Measurements from ENCODE around the gene CLNK.

Gene CLNK

DNA sequence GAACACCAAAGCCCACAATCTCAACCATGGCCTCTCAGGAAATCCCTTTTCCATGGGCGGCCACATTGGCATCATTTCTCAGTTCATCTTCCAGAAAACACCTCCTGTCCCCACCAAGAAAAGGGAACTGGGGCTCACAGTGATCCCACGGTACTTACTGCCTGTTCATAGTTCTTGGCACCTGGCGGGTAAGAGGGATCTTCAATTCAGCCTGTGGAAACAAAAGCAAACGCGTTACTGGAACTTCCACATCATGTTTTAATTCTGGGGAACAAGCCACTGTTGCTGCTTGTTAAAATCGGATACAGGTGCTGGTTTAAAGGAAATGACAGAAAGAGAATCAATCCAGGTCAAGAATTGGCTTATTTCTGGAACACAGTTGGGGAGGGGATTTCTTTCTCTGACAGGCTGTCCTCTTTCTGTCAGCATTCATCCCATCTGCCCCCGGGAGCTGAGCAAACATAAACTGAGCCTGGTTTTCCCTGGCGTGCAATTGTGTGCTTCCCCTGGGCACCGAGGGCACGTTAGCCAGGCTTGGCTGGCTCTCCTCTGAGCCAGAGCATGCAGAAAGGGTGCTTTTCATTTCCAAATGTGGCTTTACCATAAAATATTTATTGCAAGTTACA, 16.8 kb downstream of the CLNK start:
- Histone ChIP-seq H3K4me3 (no peak overlapping the region), H3K4me1 (peaks cover 14% of the 10 kb centered on the region), H3K9me3 (no peaks in the 10 kb centered on the region), H3K27me3 (no peaks in the 10 kb centered on the region), H3K4me2 (no peak overlapping the region), H4K20me1 (no peaks in the 10 kb centered on the region), H3K9ac (no peak overlapping the region), H3K27ac (no peak overlapping the region), H3K36me3 (no peaks in the 10 kb centered on the region)
- TF ChIP-seq Cebpa-rat (IDR thresholded peaks at IDR 0.05), result no peak

DNA sequence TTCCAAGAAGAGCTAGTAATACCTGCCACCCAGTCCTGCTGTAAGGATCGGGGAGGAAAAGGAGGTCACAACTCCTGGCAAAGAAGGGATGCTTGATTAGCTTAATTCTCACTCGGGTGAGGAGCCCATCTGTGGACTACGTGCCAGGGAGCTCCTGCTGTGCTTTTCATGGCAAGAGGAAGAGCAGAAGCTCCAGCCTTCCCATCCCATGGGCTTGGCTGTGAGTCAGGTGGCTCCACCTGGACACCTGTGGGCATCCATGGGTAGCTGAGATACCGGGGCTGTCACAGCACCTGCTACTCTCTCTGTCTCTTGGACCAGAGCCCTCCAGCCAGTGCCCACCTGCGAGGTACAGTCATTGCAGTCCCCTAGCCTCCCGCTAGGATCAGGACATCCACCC, 18.0 kb downstream of the CLNK start:
- Histone ChIP-seq H3K27me3 (no peaks in the 10 kb centered on the region), H3K4me2 (no peak overlapping the region), H3K27ac (no peak overlapping the region), H4K20me1 (no peaks in the 10 kb centered on the region), H3K36me3 (no peaks in the 10 kb centered on the region), H3K4me1 (peaks cover 8% of the 10 kb centered on the region), H3K9me3 (no peaks in the 10 kb centered on the region), H3K4me3 (no peak overlapping the region), H3K9ac (no peak overlapping the region)
- TF ChIP-seq Cebpa-rat (IDR thresholded peaks at IDR 0.05), result no peak

DNA sequence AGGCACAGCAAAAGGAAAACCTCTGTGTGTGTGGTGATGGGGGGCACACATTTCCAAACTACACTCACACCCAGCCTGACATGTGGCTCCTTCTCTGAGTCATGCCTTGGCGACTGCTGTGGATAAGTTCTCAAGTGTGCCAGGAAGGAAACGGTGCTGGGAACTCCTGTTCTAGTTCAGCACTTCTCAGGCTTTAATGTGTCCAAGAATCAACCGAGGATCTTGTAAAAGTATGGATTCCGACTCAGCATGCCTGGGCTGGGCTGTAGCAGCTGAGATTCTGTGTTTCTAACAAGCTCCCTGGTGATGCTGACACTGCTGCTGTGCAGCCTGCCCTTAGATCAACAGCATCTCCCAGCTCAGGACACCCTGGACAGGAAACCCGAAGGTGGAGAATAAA, 20.2 kb downstream of the CLNK start:
- H3K4me2 ChIP-seq, result no peak overlapping the region
- no peak for TF ChIP-seq Cebpa-rat (IDR thresholded peaks at IDR 0.05)
- H3K9ac ChIP-seq, result no peak overlapping the region
- H3K4me3 ChIP-seq, result no peak overlapping the region
- H3K27me3 ChIP-seq, result no peaks in the 10 kb centered on the region
- no peaks in the 10 kb centered on the region for H3K4me1 ChIP-seq
- no peaks in the 10 kb centered on the region for H3K9me3 ChIP-seq
- H3K36me3 ChIP-seq, result no peaks in the 10 kb centered on the region
- no peak overlapping the region for H3K27ac ChIP-seq
- H4K20me1 ChIP-seq, result no peaks in the 10 kb centered on the region

DNA sequence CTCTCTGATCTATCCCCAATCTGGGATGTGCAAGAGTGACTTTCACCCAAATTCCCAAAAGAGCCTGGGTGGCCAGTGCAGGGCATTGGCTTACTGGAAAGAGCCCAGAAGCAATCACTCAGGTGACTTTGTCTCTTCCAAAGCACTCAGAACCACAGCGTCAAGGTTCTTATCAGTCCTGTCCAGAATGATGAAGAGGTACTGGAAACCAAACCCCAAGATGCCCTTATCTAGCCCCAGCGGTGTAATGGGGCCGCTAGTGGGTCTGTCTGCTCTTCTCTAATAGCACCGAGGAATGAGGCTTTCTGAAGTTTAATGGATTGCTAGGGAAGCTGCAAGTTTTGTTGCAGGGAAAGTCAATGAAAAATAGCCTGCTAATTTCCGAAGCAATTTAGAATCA, 21.6 kb downstream of the CLNK start:
- no peak overlapping the region for H3K27ac ChIP-seq
- H3K4me3 ChIP-seq, result no peak overlapping the region
- no peak for TF ChIP-seq Cebpa-rat (IDR thresholded peaks at IDR 0.05)
- H4K20me1 ChIP-seq, result no peaks in the 10 kb centered on the region
- H3K27me3 ChIP-seq, result no peaks in the 10 kb centered on the region
- no peak overlapping the region for H3K9ac ChIP-seq
- H3K36me3 ChIP-seq, result no peaks in the 10 kb centered on the region
- no peak overlapping the region for H3K4me2 ChIP-seq
- H3K4me1 ChIP-seq, result no peaks in the 10 kb centered on the region
- no peaks in the 10 kb centered on the region for H3K9me3 ChIP-seq

DNA sequence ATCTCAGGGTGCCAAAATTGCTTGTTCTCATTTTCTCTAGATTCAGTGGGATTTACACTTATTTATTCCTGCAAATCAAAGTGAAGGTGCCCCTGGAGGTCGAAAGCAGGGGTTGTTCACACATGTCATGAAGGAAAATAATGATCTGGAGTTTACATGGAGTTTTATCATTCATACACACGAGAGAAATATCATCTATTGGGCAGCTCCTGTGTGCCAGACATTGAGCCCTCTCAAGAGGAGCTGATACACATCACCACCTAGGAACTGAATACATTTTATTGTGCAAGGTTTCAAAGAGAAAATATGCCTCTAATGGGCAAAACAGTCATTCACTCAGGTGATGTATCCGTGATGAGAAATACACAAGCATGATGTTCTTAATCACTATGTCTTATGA, 23.5 kb downstream of the CLNK start:
- Histone ChIP-seq H3K4me1 (no peaks in the 10 kb centered on the region), H4K20me1 (no peaks in the 10 kb centered on the region), H3K9ac (no peak overlapping the region), H3K9me3 (no peaks in the 10 kb centered on the region), H3K36me3 (no peaks in the 10 kb centered on the region), H3K27ac (no peak overlapping the region), H3K4me2 (no peak overlapping the region), H3K27me3 (no peaks in the 10 kb centered on the region), H3K4me3 (no peak overlapping the region)
- no peak for TF ChIP-seq Cebpa-rat (IDR thresholded peaks at IDR 0.05)

DNA sequence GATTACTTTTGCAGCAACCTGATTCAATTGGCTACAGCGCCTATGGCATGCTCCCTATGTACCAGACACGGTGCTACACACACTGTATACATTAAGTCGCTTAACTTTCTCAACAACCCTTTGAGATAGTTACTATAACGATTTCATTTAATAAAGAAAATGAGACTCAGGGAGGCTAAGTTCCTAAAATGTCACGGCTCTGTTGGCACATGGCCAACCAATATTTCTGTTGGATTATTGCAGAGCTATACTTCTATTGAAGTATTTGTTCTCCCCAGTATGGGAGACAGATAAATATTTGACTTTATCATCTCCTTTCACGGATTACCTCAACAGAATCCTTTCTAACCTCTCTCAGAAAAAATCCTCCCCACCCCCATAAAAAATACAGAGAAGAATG, 25.3 kb downstream of the CLNK start:
- no peak overlapping the region for H3K4me2 ChIP-seq
- H3K36me3 ChIP-seq, result no peaks in the 10 kb centered on the region
- no peak overlapping the region for H3K27ac ChIP-seq
- no peaks in the 10 kb centered on the region for H3K4me1 ChIP-seq
- no peaks in the 10 kb centered on the region for H3K9me3 ChIP-seq
- H3K9ac ChIP-seq, result no peak overlapping the region
- no peak for TF ChIP-seq Cebpa-rat (IDR thresholded peaks at IDR 0.05)
- H4K20me1 ChIP-seq, result no peaks in the 10 kb centered on the region
- no peak overlapping the region for H3K4me3 ChIP-seq
- no peaks in the 10 kb centered on the region for H3K27me3 ChIP-seq

DNA sequence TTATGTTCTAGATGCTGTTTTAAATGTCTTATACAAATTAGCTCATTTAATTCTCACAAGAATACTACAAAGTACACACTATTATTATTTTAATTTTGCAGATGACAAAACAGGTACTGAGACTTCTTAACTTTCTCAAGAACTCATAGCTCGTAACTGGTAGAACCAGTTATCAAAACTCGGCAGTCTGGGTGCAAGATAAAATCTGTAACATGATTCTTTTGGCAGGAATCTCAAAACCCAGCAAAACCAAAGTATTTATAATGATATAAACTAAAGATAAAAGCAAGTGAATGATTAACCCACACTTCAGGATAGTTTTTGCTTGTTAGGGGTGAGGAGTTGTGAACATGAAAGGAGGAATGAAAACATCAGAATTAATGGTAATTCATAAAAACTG, 27.6 kb downstream of the CLNK start:
- Histone ChIP-seq H3K4me2 (no peak overlapping the region), H3K27ac (no peak overlapping the region)

DNA sequence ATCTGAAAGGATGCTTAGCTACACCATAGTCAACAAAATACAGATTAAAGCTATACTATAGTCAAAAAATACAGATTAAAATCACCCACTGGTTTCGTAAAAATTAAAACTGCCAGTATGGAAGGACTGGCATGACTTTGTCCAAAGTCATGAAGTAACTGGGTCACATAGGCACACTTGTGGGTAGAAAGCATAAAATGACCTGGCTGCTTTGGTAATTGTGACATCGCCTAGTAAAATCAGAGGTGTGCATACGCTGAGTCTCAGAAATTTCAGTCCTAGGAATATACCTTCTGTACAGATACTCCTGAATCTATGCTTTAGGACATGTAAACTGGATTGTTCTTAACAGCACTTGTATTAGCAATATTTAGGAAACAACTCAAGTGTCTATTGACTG, 28.1 kb downstream of the CLNK start:
- Histone ChIP-seq H3K27me3 (no peaks in the 10 kb centered on the region), H3K27ac (no peak overlapping the region), H4K20me1 (no peaks in the 10 kb centered on the region), H3K36me3 (no peaks in the 10 kb centered on the region), H3K9me3 (no peaks in the 10 kb centered on the region), H3K4me3 (no peak overlapping the region), H3K4me2 (no peak overlapping the region), H3K9ac (no peak overlapping the region), H3K4me1 (no peaks in the 10 kb centered on the region)
- no peak for TF ChIP-seq Cebpa-rat (IDR thresholded peaks at IDR 0.05)

More for the DNA sequence above, 27.6 kb downstream of the CLNK start:
- H3K36me3 ChIP-seq, result no peaks in the 10 kb centered on the region
- no peaks in the 10 kb centered on the region for H3K9me3 ChIP-seq
- H3K9ac ChIP-seq, result no peak overlapping the region
- H4K20me1 ChIP-seq, result no peaks in the 10 kb centered on the region
- H3K4me1 ChIP-seq, result no peaks in the 10 kb centered on the region
- H3K4me3 ChIP-seq, result no peak overlapping the region
- H3K27me3 ChIP-seq, result no peaks in the 10 kb centered on the region
- no peak for TF ChIP-seq Cebpa-rat (IDR thresholded peaks at IDR 0.05)

DNA sequence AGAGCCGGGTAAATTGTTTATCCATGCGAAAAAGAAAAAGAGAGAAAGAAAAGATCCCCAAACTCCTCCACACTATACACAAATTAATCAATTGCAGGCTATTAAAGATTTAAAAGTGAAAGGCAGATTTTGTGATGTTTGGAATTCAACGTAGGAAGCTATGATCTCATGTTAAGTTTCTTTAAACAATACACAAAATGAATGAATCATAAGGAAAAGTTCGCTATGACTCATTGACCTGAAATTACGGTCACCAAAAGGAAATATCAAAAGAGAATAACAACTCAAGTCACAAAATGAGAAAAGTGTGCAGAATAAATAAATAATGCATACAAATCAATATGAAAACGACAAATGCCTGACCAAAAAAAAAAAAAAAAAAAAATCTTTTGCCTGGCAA, 28.6 kb downstream of the CLNK start:
- no peak overlapping the region for H3K27ac ChIP-seq
- no peak overlapping the region for H3K9ac ChIP-seq
- no peaks in the 10 kb centered on the region for H4K20me1 ChIP-seq
- no peaks in the 10 kb centered on the region for H3K27me3 ChIP-seq
- no peak overlapping the region for H3K4me2 ChIP-seq
- H3K4me3 ChIP-seq, result no peak overlapping the region
- H3K36me3 ChIP-seq, result no peaks in the 10 kb centered on the region
- no peak for TF ChIP-seq Cebpa-rat (IDR thresholded peaks at IDR 0.05)
- H3K9me3 ChIP-seq, result no peaks in the 10 kb centered on the region
- no peaks in the 10 kb centered on the region for H3K4me1 ChIP-seq

DNA sequence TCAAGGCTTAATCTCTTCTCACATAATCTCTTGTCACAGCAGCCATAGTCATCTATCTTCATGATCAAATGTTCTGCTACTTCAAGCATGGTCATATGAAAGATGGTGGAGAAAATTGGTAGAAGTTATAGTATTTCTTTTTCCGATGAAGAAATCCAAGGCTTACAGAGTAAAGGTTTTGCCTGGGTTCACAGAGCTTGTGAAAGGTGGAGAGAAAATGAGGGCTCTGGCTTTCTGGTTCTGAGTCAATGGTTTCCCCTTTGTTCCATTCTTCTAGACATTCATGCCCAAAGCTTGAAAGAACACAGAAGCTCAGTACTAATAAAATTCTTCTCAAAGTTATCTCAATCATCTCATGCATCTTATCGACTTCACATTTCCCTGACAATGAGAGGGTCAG, 36.1 kb downstream of the CLNK start:
- no peak overlapping the region for H3K9ac ChIP-seq
- H3K9me3 ChIP-seq, result no peaks in the 10 kb centered on the region
- H3K36me3 ChIP-seq, result no peaks in the 10 kb centered on the region
- no peaks in the 10 kb centered on the region for H3K27me3 ChIP-seq
- no peaks in the 10 kb centered on the region for H4K20me1 ChIP-seq
- TF ChIP-seq Cebpa-rat (IDR thresholded peaks at IDR 0.05), result no peak
- H3K4me1 ChIP-seq, result no peaks in the 10 kb centered on the region
- no peak overlapping the region for H3K4me3 ChIP-seq
- H3K4me2 ChIP-seq, result no peak overlapping the region
- H3K27ac ChIP-seq, result no peak overlapping the region

DNA sequence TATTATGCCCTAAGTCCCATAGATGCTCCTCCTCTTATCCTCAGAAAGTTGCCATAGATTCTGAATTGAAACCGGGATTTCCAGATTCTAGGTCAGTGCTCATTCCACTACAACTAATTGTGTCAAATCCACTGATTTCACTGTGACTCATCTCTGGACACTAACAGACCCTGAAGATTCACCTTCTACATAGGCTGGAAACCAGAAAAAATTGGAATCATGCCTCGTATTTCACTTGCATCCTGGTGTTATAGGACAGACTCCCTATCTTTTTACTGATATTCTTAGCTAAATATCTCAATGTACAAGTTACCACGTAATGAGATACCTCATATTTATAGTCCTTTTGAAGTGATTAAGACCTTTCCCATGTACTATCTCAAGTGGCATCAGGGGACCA, 36.7 kb downstream of the CLNK start:
- H3K27ac ChIP-seq, result no peak overlapping the region
- H3K4me2 ChIP-seq, result no peak overlapping the region
- H3K36me3 ChIP-seq, result no peaks in the 10 kb centered on the region
- no peaks in the 10 kb centered on the region for H3K27me3 ChIP-seq
- H3K9me3 ChIP-seq, result no peaks in the 10 kb centered on the region
- no peaks in the 10 kb centered on the region for H4K20me1 ChIP-seq
- TF ChIP-seq Cebpa-rat (IDR thresholded peaks at IDR 0.05), result no peak
- H3K9ac ChIP-seq, result no peak overlapping the region
- H3K4me3 ChIP-seq, result no peak overlapping the region
- H3K4me1 ChIP-seq, result no peaks in the 10 kb centered on the region
